ENCODE data around the gene TTC21A.
"Not testable (repeated sequence)": the region's sequence is repeated elsewhere in the genome, so short reads cannot be mapped to it uniquely, and the experiment has no call there.

Gene TTC21A, protein sequence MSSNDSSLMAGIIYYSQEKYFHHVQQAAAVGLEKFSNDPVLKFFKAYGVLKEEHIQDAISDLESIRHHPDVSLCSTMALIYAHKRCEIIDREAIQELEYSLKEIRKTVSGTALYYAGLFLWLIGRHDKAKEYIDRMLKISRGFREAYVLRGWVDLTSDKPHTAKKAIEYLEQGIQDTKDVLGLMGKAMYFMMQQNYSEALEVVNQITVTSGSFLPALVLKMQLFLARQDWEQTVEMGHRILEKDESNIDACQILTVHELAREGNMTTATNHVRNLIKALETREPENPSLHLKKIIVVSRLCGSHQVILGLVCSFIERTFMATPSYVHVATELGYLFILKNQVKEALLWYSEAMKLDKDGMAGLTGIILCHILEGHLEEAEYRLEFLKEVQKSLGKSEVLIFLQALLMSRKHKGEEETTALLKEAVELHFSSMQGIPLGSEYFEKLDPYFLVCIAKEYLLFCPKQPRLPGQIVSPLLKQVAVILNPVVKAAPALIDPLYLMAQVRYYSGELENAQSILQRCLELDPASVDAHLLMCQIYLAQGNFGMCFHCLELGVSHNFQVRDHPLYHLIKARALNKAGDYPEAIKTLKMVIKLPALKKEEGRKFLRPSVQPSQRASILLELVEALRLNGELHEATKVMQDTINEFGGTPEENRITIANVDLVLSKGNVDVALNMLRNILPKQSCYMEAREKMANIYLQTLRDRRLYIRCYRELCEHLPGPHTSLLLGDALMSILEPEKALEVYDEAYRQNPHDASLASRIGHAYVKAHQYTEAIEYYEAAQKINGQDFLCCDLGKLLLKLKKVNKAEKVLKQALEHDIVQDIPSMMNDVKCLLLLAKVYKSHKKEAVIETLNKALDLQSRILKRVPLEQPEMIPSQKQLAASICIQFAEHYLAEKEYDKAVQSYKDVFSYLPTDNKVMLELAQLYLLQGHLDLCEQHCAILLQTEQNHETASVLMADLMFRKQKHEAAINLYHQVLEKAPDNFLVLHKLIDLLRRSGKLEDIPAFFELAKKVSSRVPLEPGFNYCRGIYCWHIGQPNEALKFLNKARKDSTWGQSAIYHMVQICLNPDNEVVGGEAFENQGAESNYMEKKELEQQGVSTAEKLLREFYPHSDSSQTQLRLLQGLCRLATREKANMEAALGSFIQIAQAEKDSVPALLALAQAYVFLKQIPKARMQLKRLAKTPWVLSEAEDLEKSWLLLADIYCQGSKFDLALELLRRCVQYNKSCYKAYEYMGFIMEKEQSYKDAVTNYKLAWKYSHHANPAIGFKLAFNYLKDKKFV (N-terminal part only)

DNA sequence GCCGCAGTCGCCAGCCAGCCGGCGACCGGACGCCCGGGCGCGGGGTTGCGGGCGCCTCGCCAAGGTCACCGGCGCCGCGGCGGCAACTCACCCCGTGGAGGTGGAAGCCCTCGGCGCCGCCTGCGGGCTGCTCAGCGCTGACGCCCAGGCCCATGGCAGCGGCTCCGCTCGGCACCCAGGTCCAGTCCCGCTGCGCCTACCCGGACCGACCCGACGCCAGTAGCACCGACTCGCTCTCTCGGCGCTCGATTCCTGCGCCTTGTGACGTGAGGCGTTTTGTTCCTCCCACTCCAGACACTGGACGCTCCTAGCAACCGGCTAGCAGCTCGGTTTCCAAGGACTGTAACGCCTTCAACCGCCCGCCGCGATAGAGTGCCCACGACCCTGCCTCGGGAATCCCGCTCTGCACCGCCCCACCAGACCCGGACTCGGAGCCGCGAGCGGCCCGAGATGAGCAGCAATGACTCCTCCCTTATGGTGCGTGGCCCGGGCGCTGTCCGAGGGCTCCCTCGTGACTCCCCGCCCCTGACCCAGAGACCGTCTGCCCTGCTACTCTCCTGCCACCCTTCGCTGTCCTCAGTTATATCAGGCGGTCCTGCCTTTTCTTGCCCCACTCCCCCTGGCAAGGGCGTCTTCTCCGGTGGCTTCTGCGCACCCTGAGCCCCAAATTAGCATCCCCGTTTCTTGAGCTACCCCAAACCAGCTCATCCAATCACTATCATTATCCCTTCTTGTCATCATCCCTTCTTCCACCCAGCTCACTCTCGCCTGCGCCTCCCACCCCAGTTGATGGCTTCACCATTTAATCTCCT, at the start of gene TTC21A, which contains the start of gene GORASP1:
TSS of gene TTC21A (plus strand) at position 293 of the 812 bp plus-strand sequence. CDS start at position 451, 158 bp downstream.
TSS of gene GORASP1 (minus strand) at position 240 of the 812 bp plus-strand sequence. CDS start at position 154, 86 bp downstream.
- DNase-seq (ENCODE audit: low read depth in 2 of 2, low spot score in 1 of 2): peak; percentile 8 to 55

DNA sequence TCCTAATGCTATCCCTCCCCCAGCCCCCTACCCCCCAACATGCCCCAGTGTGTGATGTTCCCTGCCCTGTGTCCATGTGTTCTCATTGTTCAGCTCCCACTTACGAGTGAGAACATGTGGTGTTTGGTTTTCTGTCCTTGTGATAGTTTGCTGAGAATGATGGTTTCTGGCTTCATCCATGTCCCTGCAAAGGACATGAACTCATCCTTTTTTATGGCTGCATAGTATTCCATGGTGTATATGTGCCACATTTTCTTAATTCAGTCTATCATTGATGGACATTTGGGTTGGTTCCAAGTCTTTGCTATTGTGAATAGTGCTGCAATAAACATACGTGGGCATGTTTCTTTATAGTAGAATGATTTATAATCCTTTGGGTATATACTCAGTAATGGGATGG, 46.3 kb upstream of the TTC21A start:
- DNase-seq (ENCODE audit: low read depth in 2 of 2, low spot score in 1 of 2): not testable (repeated sequence)

GRCh38 chr3:39062180-39062579, 45.3 kb upstream of the TTC21A start:
- no peak for DNase-seq (ENCODE audit: low read depth in 2 of 2, low spot score in 1 of 2)

GRCh38 chr3:39063143-39063542, 44.3 kb upstream of the TTC21A start:
- no peak for DNase-seq (ENCODE audit: low read depth in 2 of 2, low spot score in 1 of 2)

DNA sequence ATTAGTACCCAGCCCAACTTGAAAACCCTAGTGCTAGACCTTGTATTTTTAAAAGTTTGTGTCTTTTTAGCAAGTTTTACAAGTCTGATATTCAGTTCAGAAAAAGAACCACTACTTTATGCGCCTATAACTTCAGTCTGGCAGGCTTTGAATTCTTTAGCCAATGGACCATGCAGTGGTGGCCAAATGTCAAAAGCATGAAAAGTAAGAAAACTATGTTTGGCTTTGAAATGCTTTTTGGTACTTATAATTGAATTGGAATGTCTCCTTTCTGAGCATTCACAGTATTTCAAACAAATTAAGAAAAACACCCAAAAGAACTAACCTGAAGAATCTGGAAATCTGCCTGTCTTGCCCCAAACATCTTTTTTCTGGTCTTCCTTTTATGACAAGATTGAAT, 42.8 kb upstream of the TTC21A start:
- no peak for DNase-seq (ENCODE audit: low read depth in 2 of 2, low spot score in 1 of 2)

- DNase-seq (ENCODE audit: low read depth in 2 of 2, low spot score in 1 of 2): no peak
These were observed 42.3 kb upstream of the TTC21A start for GRCh38 chr3:39065197-39065596.

GRCh38 chr3:39067286-39067685, 40.2 kb upstream of the TTC21A start:
- no peak for DNase-seq (ENCODE audit: low read depth in 2 of 2, low spot score in 1 of 2)

DNA sequence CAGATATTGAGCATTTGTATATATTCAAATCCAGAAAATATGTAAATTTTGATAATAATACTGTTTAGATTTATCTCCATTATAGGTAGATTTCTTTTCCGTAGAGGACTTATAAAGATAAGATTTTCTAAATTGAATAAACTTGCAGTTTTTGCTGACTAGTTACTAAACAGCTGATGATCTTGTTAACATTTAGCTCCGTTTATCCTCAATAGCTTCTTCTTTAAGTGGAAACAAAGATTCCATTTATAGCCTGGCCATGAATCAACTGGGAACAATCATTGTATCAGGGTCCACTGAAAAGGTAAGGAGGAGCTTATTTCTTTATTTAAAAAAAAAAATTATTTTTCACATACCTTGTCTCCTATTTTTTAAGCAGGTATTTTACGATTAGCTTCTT, 38.9 kb upstream of the TTC21A start:
- no peak for DNase-seq (ENCODE audit: low read depth in 2 of 2, low spot score in 1 of 2)

DNA sequence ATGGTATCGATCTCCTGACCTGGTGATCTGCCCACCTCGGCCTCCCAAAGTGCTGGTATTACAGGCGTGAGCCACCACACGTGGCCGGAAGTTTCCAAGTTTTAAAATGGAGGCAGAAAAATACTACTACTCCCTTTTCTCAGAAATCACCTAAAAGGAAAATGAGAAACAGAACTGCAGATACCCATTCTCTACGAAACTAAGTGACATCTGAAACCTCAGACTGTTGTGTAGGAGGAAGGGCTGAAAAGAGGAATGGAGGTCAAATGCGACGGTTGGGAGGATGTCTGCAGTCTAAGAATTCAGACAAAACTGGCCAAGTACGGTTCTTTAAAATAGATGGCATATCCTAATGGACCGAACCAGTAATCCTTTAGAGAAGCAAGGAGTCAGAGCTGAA, 31.6 kb upstream of the TTC21A start:
- no peak for DNase-seq (ENCODE audit: low read depth in 2 of 2, low spot score in 1 of 2)

GRCh38 chr3:39079530-39079929, 27.9 kb upstream of the TTC21A start:
- no peak for DNase-seq (ENCODE audit: low read depth in 2 of 2, low spot score in 1 of 2)

GRCh38 chr3:39080026-39080425, 27.5 kb upstream of the TTC21A start:
- no peak for DNase-seq (ENCODE audit: low read depth in 2 of 2, low spot score in 1 of 2)

DNA sequence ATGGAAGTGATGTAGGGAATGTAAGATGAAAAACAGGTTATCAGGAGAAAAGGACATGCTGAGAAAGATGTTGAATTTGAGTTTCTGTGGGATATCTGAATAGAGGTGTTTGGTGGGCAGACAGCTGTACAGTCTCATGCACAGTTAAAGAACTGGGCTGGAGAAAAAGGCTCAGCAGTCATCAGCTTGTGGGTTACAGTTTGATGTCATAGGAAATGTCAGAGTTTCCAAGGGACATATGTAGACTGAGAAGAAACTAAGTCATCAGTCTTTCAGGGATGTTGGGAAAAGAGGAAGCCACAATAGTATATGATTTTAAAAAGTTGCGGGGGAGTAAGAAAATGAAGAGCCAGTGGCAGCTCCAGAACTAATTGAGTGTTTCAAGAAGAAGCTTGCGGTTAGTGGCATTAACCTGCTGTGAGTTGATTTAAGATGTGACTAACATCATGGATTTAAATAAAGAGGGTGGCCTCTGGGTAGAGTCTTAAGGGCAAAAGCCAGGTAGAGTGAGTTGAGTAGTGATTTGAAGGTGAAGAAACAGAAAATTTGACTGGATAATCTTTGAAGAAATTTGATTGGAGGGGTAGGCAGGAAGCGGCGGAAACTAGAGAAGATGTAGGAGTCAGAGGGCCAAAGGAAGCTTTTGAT, 24.7 kb upstream of the TTC21A start:
- no peak for DNase-seq (ENCODE audit: low read depth in 2 of 2, low spot score in 1 of 2)

- no peak for DNase-seq (ENCODE audit: low read depth in 2 of 2, low spot score in 1 of 2)
These were observed 21.3 kb upstream of the TTC21A start for GRCh38 chr3:39086144-39086543.

DNA sequence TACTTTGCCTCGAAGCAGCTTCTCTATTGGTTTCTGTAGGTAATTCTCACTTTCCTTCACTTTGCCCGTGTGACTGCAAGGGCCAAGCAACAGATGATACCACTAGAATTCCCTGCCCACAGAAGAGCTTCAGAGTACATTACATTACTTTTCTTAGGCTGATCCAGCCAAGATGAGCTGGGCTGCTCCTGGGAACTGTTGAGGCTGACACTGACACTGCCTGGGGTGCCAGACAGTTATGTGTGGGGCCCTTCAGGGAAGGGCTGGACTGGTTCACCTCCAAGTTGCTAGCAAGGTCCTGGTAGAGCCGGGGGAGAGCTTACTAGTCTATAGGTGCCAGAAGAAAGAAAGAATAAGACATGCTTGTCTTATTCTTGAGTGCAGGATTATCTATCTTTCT, 19.0 kb upstream of the TTC21A start:
- no peak for DNase-seq (ENCODE audit: low read depth in 2 of 2, low spot score in 1 of 2)

DNA sequence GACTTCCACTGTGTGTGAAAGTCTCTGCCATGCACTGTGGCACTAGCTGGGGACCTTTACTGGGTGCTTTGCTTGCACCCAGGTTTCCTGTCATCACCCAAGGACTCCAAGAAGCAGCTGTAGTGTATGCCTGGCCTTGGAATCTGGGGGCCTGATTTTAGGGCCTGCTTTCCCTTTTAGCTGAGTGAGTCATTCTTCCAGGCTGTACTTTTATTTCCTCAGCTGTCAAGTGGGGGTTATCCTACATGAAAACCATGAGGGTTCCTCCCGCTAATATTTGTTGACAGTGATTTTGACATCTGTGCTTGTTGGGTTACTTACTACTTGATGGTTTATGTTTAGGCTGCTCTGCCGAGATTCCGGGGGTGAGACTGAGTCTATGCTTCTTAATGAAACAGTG, 18.6 kb upstream of the TTC21A start:
- DNase-seq (ENCODE audit: low read depth in 2 of 2, low spot score in 1 of 2): no peak

DNA sequence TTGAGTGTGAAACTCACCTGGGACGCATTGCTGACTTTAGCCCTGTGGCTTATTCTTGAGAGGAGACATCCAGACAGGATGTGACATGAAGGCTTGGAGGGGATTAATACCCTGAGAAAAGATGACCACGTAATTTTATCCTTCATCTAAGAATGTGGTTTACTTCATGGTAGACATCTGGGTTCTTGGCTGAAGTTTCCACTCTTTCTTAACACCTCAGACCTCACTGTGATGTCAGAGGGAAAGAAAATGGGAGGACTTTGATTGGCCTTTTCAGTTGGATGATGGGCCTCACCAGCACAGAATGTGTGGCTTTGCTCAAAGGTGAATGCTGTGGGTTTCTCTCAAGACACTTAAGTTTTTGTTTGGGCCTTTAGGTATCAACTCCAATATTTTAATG, 16.6 kb upstream of the TTC21A start:
- DNase-seq (ENCODE audit: low read depth in 2 of 2, low spot score in 1 of 2): no peak

- no peak for DNase-seq (ENCODE audit: low read depth in 2 of 2, low spot score in 1 of 2)
These were observed 12.4 kb upstream of the TTC21A start for GRCh38 chr3:39094851-39095677.

DNA sequence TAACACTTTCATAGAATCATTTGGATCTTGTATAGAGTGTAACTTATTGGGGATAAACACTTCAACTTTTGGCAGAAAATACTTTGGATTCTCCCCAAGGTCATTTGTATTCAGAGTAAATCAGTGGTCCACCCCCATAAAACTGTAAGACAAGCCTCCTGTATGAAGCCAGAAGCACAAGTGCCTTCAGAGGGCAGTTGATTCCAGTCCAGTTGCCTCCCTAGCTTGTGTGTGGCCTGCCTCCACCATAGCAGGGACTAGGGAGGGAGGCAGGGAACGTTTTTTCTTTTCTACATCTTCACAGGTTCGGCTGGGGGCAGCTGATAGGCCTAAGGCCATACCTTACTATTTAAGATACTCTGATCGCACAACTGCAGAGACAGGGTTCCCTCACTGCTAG, 11.7 kb upstream of the TTC21A start:
- no peak for DNase-seq (ENCODE audit: low read depth in 2 of 2, low spot score in 1 of 2)

DNA sequence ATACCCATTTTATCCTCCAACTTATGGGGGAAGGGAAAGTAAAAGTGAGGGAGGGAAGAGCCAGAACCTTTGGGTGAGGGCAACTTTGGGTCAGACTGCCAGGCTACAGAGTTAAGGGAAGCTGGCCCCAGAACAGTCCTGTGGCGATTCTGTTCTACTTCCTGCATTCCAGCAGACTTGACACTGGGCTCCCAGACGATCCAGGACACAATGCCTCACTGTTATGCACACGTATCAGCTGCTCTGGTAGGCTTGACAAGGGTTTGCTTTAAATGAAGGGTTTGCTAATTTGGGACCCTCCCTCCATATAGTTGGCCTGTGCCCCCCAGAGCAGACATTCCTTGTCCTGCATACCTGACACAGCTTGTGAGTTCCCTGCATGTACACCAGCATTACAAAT, 10.7 kb upstream of the TTC21A start:
- DNase-seq (ENCODE audit: low read depth in 2 of 2, low spot score in 1 of 2): no peak
